Liver (tissue), 9 donors: ENCODE measurements around the gene KRTAP2-3. TPM values are rescaled to one million over a fixed set of nuclear protein-coding genes. Genes with fewer than 3 reads are reported as not detected.
"Not testable (repeated sequence)": the region's sequence is repeated elsewhere in the genome, so short reads cannot be mapped to it uniquely, and the experiment has no call there.

Experiments
- DNase-seq: peaks from one replicate; pipeline ENCODE4 v3.0.0-alpha.2; 2017; ENCODE audit warnings: low spot score
- H3K27ac ChIP-seq, 2 donors: one replicate each; pipeline ENCODE4 v1.7.0; 2013; ENCODE audit warnings: inconsistent platforms in 2 of 2, low read length in 2 of 2, control low read depth in 1 of 2, low read depth in 1 of 2, mild to moderate bottlenecking in 1 of 2
- H3K27me3 ChIP-seq, 4 donors: one replicate each; pipeline versions ENCODE4 v1.6.1 to v1.7.0; 2013; ENCODE audit warnings: low read length in 3 of 4, inconsistent platforms in 1 of 4, mild to moderate bottlenecking in 1 of 4, moderate library complexity in 1 of 4; ENCODE audit not compliant: control insufficient read depth in 4 of 4, insufficient read depth in 4 of 4
- H3K36me3 ChIP-seq, 4 donors: one replicate each; pipeline versions ENCODE4 v1.6.1 to v1.7.0; 2013; ENCODE audit warnings: low read length in 3 of 4, mild to moderate bottlenecking in 3 of 4, low read depth in 1 of 4, moderate library complexity in 1 of 4; ENCODE audit not compliant: control insufficient read depth in 4 of 4, insufficient read depth in 3 of 4
- H3K4me1 ChIP-seq, 4 donors: one replicate each; pipeline versions ENCODE4 v1.6.1 to v1.7.0; 2013; ENCODE audit warnings: low read length in 3 of 4, mild to moderate bottlenecking in 3 of 4, moderate library complexity in 1 of 4; ENCODE audit not compliant: control insufficient read depth in 4 of 4, insufficient read depth in 4 of 4
- H3K4me3 ChIP-seq, 3 donors: one replicate each; pipeline versions ENCODE4 v1.6.1 to v1.7.0; 2013; ENCODE audit warnings: low read length in 3 of 3, control low read depth in 1 of 3, low read depth in 1 of 3, mild to moderate bottlenecking in 1 of 3
- H3K9ac ChIP-seq, 2 donors: one replicate each; pipeline ENCODE4 v1.7.0; 2013; ENCODE audit warnings: low read length in 2 of 2, mild to moderate bottlenecking in 2 of 2, moderate library complexity in 2 of 2, control low read depth in 1 of 2, low read depth in 1 of 2
- H3K9me3 ChIP-seq, 4 donors: one replicate each; pipeline versions ENCODE4 v1.6.1 to v1.7.0; 2013; ENCODE audit warnings: low read length in 3 of 4; ENCODE audit not compliant: control insufficient read depth in 4 of 4
- CTCF ChIP-seq: fragments of 150-350 bp; IDR thresholded peaks from 2 replicates; pipeline ENCODE4 v1.5.1; 2017; ENCODE audit warnings: improper control_type of control experiment, low read depth, low read length; ENCODE audit not compliant: missing input control
- EGR1 ChIP-seq, 2 donors: IDR thresholded peaks; 2 replicates each; pipeline ENCODE4 v1.6.1; 2016 to 2018; ENCODE audit warnings: antibody characterized with exemption in 2 of 2, low read depth in 2 of 2
- FOXA1 ChIP-seq: IDR thresholded peaks from 2 replicates; pipeline ENCODE4 v1.6.1; 2016; ENCODE audit warnings: antibody characterized with exemption
- FOXA2 ChIP-seq: IDR thresholded peaks from 2 replicates; pipeline ENCODE4 v1.6.1; 2016; ENCODE audit warnings: antibody characterized with exemption
- HNF4A ChIP-seq, 2 donors: conservative IDR thresholded peaks; 2 replicates each; pipeline ENCODE4 v1.6.1; 2016; ENCODE audit warnings: antibody characterized with exemption in 2 of 2, mild to moderate bottlenecking in 2 of 2
- HNF4G ChIP-seq: IDR thresholded peaks from 2 replicates; pipeline ENCODE4 v1.6.1; 2016; ENCODE audit warnings: antibody characterized with exemption
- JUND ChIP-seq, 2 donors: IDR thresholded peaks; 2 replicates each; pipeline ENCODE4 v1.6.1; 2016; ENCODE audit warnings: antibody characterized with exemption in 2 of 2
- NR2F2 ChIP-seq: IDR thresholded peaks from 2 replicates; pipeline ENCODE4 v1.6.1; 2016; ENCODE audit warnings: antibody characterized with exemption
- RAD21 ChIP-seq, 2 donors: IDR thresholded peaks; 2 replicates each; pipeline ENCODE4 v1.6.1; 2016; ENCODE audit warnings: antibody characterized with exemption in 2 of 2, mild to moderate bottlenecking in 2 of 2
- RXRA ChIP-seq, 2 donors: IDR thresholded peaks; 2 replicates each; pipeline ENCODE4 v1.6.1; 2017 to 2018; ENCODE audit warnings: antibody characterized with exemption in 2 of 2, mild to moderate bottlenecking in 1 of 2
- TAF1 ChIP-seq: conservative IDR thresholded peaks from 2 replicates; pipeline ENCODE4 v1.6.1; 2016; ENCODE audit warnings: antibody characterized with exemption, mild to moderate bottlenecking
- YY1 ChIP-seq: IDR thresholded peaks from 2 replicates; pipeline ENCODE4 v1.6.1; 2016; ENCODE audit warnings: antibody characterized with exemption, mild to moderate bottlenecking
- WGBS: extraction: QIAGEN DNeasy Blood & Tissue Kit; methylation state at CpG from one replicate; pipeline ENCODE4 v1.1.7; 2013; 5-methylcytosine and 5-hydroxymethylcytosine counted together
- polyA plus RNA-seq, 2 donors: library from polyadenylated mRNA; stranded (reverse) in 1 of 2; unstranded in 1 of 2; fragments of 200-250 nt in 1 of 2; fragments of >200 nt in 1 of 2; fragmentation: Nextera tagmentation in 1 of 2; extraction: Ambion mirVana in 1 of 2; gene quantifications; one replicate each; pipeline versions ENCODE4 v1.2.1 to v1.2.3, GENCODE V29; 2013 to 2015
- total RNA-seq, 2 donors: library from RNA; depleted of rRNA; stranded (reverse); fragments of >200 nt; gene quantifications; one replicate each; pipeline ENCODE4 v1.2.3, GENCODE V29; 2014
- TF ChIP-seq, protein P1 (sequence below): IDR thresholded peaks from 2 replicates; pipeline ENCODE4 v1.6.1; 2016; ENCODE audit warnings: antibody characterized with exemption
- TF ChIP-seq, protein P2 (sequence below): IDR thresholded peaks from 2 replicates; pipeline ENCODE4 v1.6.1; 2016; ENCODE audit warnings: antibody characterized with exemption, mild to moderate bottlenecking
- TF ChIP-seq, protein P3 (sequence below): IDR thresholded peaks from 2 replicates; pipeline ENCODE4 v1.6.1; 2016; ENCODE audit warnings: antibody characterized with exemption
- donor health status: healthy.
- donor health status: healthy.
- donor health status: healthy.
- donor health status: healthy.
- donor health status: healthy.

The KRTAP2-3 gene
- total and polyA plus RNA-seq, 4 donors, result not detected

- no peak overlapping the region for H3K27ac ChIP-seq
- H3K4me1 ChIP-seq, result no peaks in the 10 kb centered on the region
- 49% methylated on average over 1 of the region's 1 CpG for WGBS
- TF ChIP-seq FOXA2, result no peak
- TF ChIP-seq TAF1, result no peak
- H3K27me3 ChIP-seq, result no peaks in the 10 kb centered on the region
- H3K4me3 ChIP-seq, result no peak overlapping the region
- no peak overlapping the region for H3K9ac ChIP-seq
- H3K36me3 ChIP-seq, result no peaks in the 10 kb centered on the region
- no peak for DNase-seq
- H3K9me3 ChIP-seq, result no peaks in the 10 kb centered on the region
Measured at GRCh38 chr17:41107941-41108450, 48.1 kb upstream of the KRTAP2-3 start.

DNA sequence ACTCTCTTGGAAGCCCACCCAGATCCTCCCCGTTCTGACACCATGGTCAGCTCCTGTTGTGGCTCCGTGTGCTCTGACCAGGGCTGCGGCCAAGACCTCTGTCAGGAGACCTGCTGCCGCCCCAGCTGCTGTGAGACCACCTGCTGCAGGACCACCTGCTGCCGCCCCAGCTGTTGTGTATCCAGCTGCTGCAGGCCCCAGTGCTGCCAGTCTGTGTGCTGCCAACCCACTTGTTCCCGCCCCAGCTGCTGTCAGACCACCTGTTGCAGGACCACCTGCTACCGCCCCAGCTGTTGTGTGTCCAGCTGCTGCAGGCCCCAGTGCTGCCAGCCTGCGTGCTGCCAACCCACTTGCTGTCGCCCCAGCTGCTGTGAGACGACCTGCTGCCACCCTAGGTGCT lies 45.4 kb upstream of the KRTAP2-3 start, which contains the start of gene KRTAP4-9:
TSS of gene KRTAP4-9 (plus strand) at position 43 of the 400 bp plus-strand sequence. CDS start at position 43, 0 bp downstream.
- H3K36me3 ChIP-seq, H3K27me3 ChIP-seq: not testable (repeated sequence)
- 60% methylated on average over 9 of the region's 10 CpGs for WGBS

DNA sequence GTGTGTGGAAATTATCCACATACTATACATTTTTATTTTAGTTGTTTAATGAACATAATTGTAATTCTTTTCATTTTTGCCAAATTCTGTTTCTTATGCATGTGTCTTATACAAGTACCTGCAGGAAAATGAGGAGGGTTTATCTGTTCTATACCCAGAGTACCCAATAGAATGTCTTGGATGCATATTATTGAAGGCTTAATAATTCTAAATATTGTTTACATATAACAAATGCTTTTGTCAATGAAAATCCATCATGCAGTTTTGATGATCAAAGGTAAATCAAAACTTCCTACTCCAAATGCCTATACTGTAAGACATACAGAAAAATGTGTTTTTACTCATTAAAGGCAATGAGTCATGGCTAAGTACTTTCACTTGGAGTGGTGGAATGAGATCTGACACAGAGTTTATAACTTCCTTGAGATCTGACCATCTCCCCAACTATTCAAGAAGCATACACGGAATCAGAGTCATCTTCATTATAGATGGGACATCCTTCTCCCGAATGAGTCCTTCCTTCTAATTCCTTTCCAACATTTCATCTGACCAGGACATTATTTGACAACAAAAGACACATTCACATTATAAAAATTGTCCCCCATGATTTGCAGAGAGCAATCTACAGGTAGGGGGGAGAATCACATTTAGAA lies 44.6 kb upstream of the KRTAP2-3 start:
- WGBS, result 81% methylated on average over 2 of the region's 2 CpGs
- not testable (repeated sequence) for H3K4me3 ChIP-seq, H3K9me3 ChIP-seq, H3K27me3 ChIP-seq, DNase-seq, H3K9ac ChIP-seq, H3K36me3 ChIP-seq, H3K27ac ChIP-seq, H3K4me1 ChIP-seq

More for the DNA sequence above, 45.4 kb upstream of the KRTAP2-3 start, which contains the start of gene KRTAP4-9:
- not testable (repeated sequence) for H3K9me3 ChIP-seq, H3K27ac ChIP-seq, H3K4me1 ChIP-seq, DNase-seq, H3K9ac ChIP-seq, H3K4me3 ChIP-seq

DNA sequence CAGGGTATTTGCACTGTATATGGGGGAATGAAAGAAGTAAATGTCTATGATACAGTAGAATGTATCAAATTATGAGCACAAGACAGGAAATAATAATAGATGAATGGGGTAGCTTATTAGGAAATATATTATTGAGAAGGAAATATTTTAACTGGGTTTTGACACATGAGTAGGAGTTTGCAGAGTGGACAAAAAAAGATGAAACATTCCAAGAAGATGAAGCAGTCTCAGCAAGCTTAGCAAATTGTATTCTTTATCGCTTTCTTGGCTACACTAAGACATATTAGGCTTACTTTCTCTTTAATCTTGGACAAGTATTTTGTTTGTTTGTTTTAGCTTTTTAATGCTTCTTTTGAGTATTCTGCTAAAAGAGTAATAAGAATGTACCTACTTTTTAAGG lies 44.0 kb upstream of the KRTAP2-3 start:
- no peak for TF ChIP-seq HNF4A (conservative IDR thresholded peaks at IDR 0.05)
- no peak for TF ChIP-seq FOXA2
- no peak for TF ChIP-seq FOXA1
- TF ChIP-seq, protein P1, sequence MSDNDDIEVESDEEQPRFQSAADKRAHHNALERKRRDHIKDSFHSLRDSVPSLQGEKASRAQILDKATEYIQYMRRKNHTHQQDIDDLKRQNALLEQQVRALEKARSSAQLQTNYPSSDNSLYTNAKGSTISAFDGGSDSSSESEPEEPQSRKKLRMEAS, result no peak
- TF ChIP-seq HNF4G, result no peak
- no peak for TF ChIP-seq JUND (IDR thresholded peaks at IDR 0.05)
- TF ChIP-seq RAD21 (IDR thresholded peaks at IDR 0.05), result no peak
- TF ChIP-seq TAF1, result no peak
- TF ChIP-seq, protein P2, sequence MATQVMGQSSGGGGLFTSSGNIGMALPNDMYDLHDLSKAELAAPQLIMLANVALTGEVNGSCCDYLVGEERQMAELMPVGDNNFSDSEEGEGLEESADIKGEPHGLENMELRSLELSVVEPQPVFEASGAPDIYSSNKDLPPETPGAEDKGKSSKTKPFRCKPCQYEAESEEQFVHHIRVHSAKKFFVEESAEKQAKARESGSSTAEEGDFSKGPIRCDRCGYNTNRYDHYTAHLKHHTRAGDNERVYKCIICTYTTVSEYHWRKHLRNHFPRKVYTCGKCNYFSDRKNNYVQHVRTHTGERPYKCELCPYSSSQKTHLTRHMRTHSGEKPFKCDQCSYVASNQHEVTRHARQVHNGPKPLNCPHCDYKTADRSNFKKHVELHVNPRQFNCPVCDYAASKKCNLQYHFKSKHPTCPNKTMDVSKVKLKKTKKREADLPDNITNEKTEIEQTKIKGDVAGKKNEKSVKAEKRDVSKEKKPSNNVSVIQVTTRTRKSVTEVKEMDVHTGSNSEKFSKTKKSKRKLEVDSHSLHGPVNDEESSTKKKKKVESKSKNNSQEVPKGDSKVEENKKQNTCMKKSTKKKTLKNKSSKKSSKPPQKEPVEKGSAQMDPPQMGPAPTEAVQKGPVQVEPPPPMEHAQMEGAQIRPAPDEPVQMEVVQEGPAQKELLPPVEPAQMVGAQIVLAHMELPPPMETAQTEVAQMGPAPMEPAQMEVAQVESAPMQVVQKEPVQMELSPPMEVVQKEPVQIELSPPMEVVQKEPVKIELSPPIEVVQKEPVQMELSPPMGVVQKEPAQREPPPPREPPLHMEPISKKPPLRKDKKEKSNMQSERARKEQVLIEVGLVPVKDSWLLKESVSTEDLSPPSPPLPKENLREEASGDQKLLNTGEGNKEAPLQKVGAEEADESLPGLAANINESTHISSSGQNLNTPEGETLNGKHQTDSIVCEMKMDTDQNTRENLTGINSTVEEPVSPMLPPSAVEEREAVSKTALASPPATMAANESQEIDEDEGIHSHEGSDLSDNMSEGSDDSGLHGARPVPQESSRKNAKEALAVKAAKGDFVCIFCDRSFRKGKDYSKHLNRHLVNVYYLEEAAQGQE, result no peak
- no peak for TF ChIP-seq RXRA (IDR thresholded peaks at IDR 0.05)
- TF ChIP-seq YY1, result no peak
- TF ChIP-seq NR2F2, result no peak
- no peak for TF ChIP-seq EGR1 (IDR thresholded peaks at IDR 0.05; ENCODE audit: low read depth in 2 of 2)
- TF ChIP-seq CTCF, result no peak
- TF ChIP-seq, protein P3, sequence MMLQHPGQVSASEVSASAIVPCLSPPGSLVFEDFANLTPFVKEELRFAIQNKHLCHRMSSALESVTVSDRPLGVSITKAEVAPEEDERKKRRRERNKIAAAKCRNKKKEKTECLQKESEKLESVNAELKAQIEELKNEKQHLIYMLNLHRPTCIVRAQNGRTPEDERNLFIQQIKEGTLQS, result no peak
- Histone ChIP-seq H3K4me3 (no peak overlapping the region), H3K36me3 (no peaks in the 10 kb centered on the region), H3K9ac (no peak overlapping the region), H3K27ac (no peak overlapping the region), H3K9me3 (no peaks in the 10 kb centered on the region), H3K4me1 (no peaks in the 10 kb centered on the region), H3K27me3 (no peaks in the 10 kb centered on the region)
- 87% methylated on average over 1 of the region's 1 CpG for WGBS
- DNase-seq, result no peak
